G401 (cell line): ENCODE data around the gene GNLY. TPM values are rescaled to one million over a fixed set of nuclear protein-coding genes. Genes with fewer than 3 reads are reported as not detected.
A peak's percentile ranks its signal among the peaks of the same experiment; 100 is the strongest.

Source experiments
- DNase-seq: peaks from one replicate; pipeline ENCODE4 v3.0.0-alpha.2; 2015; ENCODE audit warnings: low spot score
- in situ Hi-C: cut with HindIII; loops from 2 replicates; pipeline ENCODE4 v1.10.0; 2016; ENCODE audit warnings: low sequenced_read_pairs, mixed read lengths
- total RNA-seq: library from RNA; depleted of rRNA; stranded (reverse); fragments of >200 nt; shearing (Covaris generic); gene quantifications from 2 replicates; pipeline ENCODE4 v1.2.3, GENCODE V29; 2014

The GNLY gene
- total RNA-seq, 1 experiment from 2014 or later = not detected

GRCh38 chr2:85678794-85679672, 15.1 kb upstream of the GNLY start:
- DNase-seq = peak; percentile 61
- in situ Hi-C loops = no loop called here

GRCh38 chr2:85680707-85681371, 13.3 kb upstream of the GNLY start:
- no peak for DNase-seq
- in situ Hi-C loops = no loop called here

- in situ Hi-C loops = no loop called here
- DNase-seq = no peak
Observed at GRCh38 chr2:85681372-85681763, 12.8 kb upstream of the GNLY start.

- in situ Hi-C loops = no loop called here
- DNase-seq = no peak
Observed at GRCh38 chr2:85681776-85682175, 12.4 kb upstream of the GNLY start.

- no peak for DNase-seq
- in situ Hi-C loops = no loop called here
Observed at GRCh38 chr2:85682378-85682777, 11.8 kb upstream of the GNLY start.

- in situ Hi-C loops = no loop called here
- DNase-seq = no peak
Observed at GRCh38 chr2:85684380-85684779, 9.8 kb upstream of the GNLY start.

GRCh38 chr2:85684806-85685205, 9.4 kb upstream of the GNLY start:
- in situ Hi-C loops = no loop called here

GRCh38 chr2:85690932-85691331, 3.2 kb upstream of the GNLY start:
- DNase-seq = no peak
- in situ Hi-C loops = no loop called here

More at GRCh38 chr2:85684806-85685205, 9.4 kb upstream of the GNLY start:
- no peak for DNase-seq

GRCh38 chr2:85692039-85692645, 2.0 kb upstream of the GNLY start:
- in situ Hi-C loops = no loop called here
- DNase-seq = no peak

GRCh38 chr2:85695121-85695520, 963 bp downstream of the GNLY start:
- no peak for DNase-seq
- in situ Hi-C loops = no loop called here

- DNase-seq = no peak
- in situ Hi-C loops = no loop called here
Observed at GRCh38 chr2:85695691-85696668, 1.8 kb downstream of the GNLY start.

- in situ Hi-C loops = no loop called here
- DNase-seq = no peak
Observed at GRCh38 chr2:85697096-85697495, 2.9 kb downstream of the GNLY start.

- DNase-seq = no peak
Observed at GRCh38 chr2:85697716-85698115, 3.6 kb downstream of the GNLY start.

GRCh38 chr2:85698184-85698879, 4.2 kb downstream of the GNLY start:
- in situ Hi-C loops = no loop called here
- DNase-seq = no peak

More at GRCh38 chr2:85697716-85698115, 3.6 kb downstream of the GNLY start:
- in situ Hi-C loops = no loop called here

- in situ Hi-C loops = no loop called here
Observed at GRCh38 chr2:85698880-85699254, 4.7 kb downstream of the GNLY start.

GRCh38 chr2:85699325-85699724, 5.2 kb downstream of the GNLY start:
- no peak for DNase-seq
- in situ Hi-C loops = no loop called here

More at GRCh38 chr2:85698880-85699254, 4.7 kb downstream of the GNLY start:
- DNase-seq = no peak

- no peak for DNase-seq
- in situ Hi-C loops = loop anchor here (25.0 kb wide), 1 partner anchor 110 kb away; no protein-coding TSS in a partner anchor
Observed at GRCh38 chr2:85702172-85702571, 8.0 kb downstream of the GNLY start.

GRCh38 chr2:85702800-85703199, 8.6 kb downstream of the GNLY start:
- no peak for DNase-seq
- in situ Hi-C loops = loop anchor here (25.0 kb wide), 1 partner anchor 110 kb away; no protein-coding TSS in a partner anchor
